SK-N-MC (cell line): Measurements from ENCODE around the gene TUSC1.

ENCODE experiments used
- EZH2 ChIP-seq: fragments of 200-600 bp; sonication (generic); IDR thresholded peaks from one replicate; pipeline ENCODE4 v1.6.1; 2017; ENCODE audit warnings: antibody characterized with exemption
- FOXP2 ChIP-seq: optimal IDR thresholded peaks from 2 replicates; pipeline ENCODE3; 2011; ENCODE audit warnings: mild to moderate bottlenecking, moderate library complexity; ENCODE audit not compliant: insufficient read depth; ENCODE audit errors: extremely low read length, control extremely low read depth
- POLR2AphosphoS5 ChIP-seq: IDR thresholded peaks from 2 replicates; pipeline ENCODE4 v1.6.1; 2012; ENCODE audit warnings: mild to moderate bottlenecking, low read depth, low read length, borderline replicate concordance

GRCh38 chr9:25709941-25710340, 31.7 kb upstream of the TUSC1 start:
- no peak for TF ChIP-seq EZH2
- no peak for TF ChIP-seq POLR2AphosphoS5
- TF ChIP-seq FOXP2: no peak
